Gastroesophageal sphincter (tissue), 4 donors: ENCODE data around the gene EMID1. TPM values are rescaled to one million over a fixed set of nuclear protein-coding genes. Genes with fewer than 3 reads are reported as not detected.
"Not testable (repeated sequence)": the region's sequence is repeated elsewhere in the genome, so short reads cannot be mapped to it uniquely, and the experiment has no call there.

Experiments
- ATAC-seq: fragments of 150-250 bp; one replicate; pipeline ENCODE4 v1.9.1; 2016; ENCODE audit warnings: mild to moderate bottlenecking, moderate library complexity
- H3K27ac ChIP-seq, 4 donors: fragments of 200-600 bp; sonication (generic) in 3 of 4; 1 replicate in 3 of 4; 2 replicates in 1 of 4; pipeline ENCODE4 v1.5.1; 2016 to 2019
- H3K27me3 ChIP-seq: fragments of 200-600 bp; sonication (generic); one replicate; pipeline ENCODE4 v1.5.1; 2019
- H3K36me3 ChIP-seq, 2 donors: fragments of 200-600 bp; sonication (generic); one replicate each; pipeline ENCODE4 v1.5.1; 2019; ENCODE audit warnings: control low read depth in 1 of 2
- H3K4me1 ChIP-seq, 3 donors: fragments of 200-600 bp; sonication (generic); 1 replicate in 2 of 3; 2 replicates in 1 of 3; pipeline ENCODE4 v1.5.1; 2016 to 2019; ENCODE audit warnings: control low read depth in 2 of 3
- H3K4me3 ChIP-seq, 2 donors: fragments of 200-600 bp; sonication (generic); one replicate each; pipeline ENCODE4 v1.5.1; 2019; ENCODE audit warnings: mild to moderate bottlenecking in 1 of 2, moderate library complexity in 1 of 2
- H3K9me3 ChIP-seq, 3 donors: fragments of 200-600 bp; sonication (generic); one replicate each; pipeline ENCODE4 v1.5.1; 2017 to 2019; ENCODE audit warnings: control low read depth in 2 of 3
- EP300 ChIP-seq: sonication (generic); formaldehyde crosslinking; IDR thresholded peaks from one replicate; pipeline ENCODE4 v1.6.1; 2017; ENCODE audit warnings: antibody characterized with exemption, mild to moderate bottlenecking
- POLR2A ChIP-seq, 2 donors: fragments of 450-650 bp; IDR thresholded peaks; one replicate each; pipeline ENCODE4 v1.6.1; 2017; ENCODE audit warnings: antibody characterized with exemption in 2 of 2, mild to moderate bottlenecking in 2 of 2, moderate library complexity in 1 of 2
- POLR2AphosphoS5 ChIP-seq: sonication (generic); formaldehyde crosslinking; IDR thresholded peaks from one replicate; pipeline ENCODE4 v1.6.1; 2017; ENCODE audit warnings: antibody characterized with exemption
- WGBS, 2 donors: methylation state at CpG; one replicate each; pipeline ENCODE4 v1.1.5; 2018; ENCODE audit warnings: low coverage in 1 of 2; 5-methylcytosine and 5-hydroxymethylcytosine counted together
- total RNA-seq, 4 donors: library from RNA; depleted of rRNA; stranded (reverse); fragments of >200 nt; gene quantifications; one replicate each; pipeline ENCODE4 v1.1.0, GENCODE V29; 2016
- TF ChIP-seq, protein P1 (sequence below), 4 experiments: fragments of 200-600 bp in 2 of 4; fragments of 450-650 bp in 2 of 4; sonication (generic) in 1 of 4; IDR thresholded peaks; one replicate each; pipeline ENCODE4 v1.5.1; 2017 to 2019; ENCODE audit warnings: antibody characterized with exemption in 4 of 4, mild to moderate bottlenecking in 2 of 4, moderate library complexity in 2 of 4

Gene EMID1
- total RNA-seq, 4 donors from 2014 or later: 0.15 to 1.5 (median 0.69) TPM

- Histone ChIP-seq H3K36me3 (no peaks in the 10 kb centered on the region), H3K4me3 (no peak overlapping the region), H3K9me3 (no peaks in the 10 kb centered on the region), H3K27me3 (no peaks in the 10 kb centered on the region), H3K27ac (no peak overlapping the region), H3K4me1 (peaks cover 0 to 18% (median 0%) of the 10 kb centered on the region in 3 donors)
- ATAC-seq: no peak
- WGBS, 2 donors: 88% methylated on average over 6 of the region's 14 CpGs; no CpG with 5 or more reads in 1 of the 2 donors
- TF ChIP-seq POLR2AphosphoS5 (no peak), POLR2A (IDR thresholded peaks at IDR 0.05) (no peak), EP300 (no peak)
- TF ChIP-seq, protein P1, sequence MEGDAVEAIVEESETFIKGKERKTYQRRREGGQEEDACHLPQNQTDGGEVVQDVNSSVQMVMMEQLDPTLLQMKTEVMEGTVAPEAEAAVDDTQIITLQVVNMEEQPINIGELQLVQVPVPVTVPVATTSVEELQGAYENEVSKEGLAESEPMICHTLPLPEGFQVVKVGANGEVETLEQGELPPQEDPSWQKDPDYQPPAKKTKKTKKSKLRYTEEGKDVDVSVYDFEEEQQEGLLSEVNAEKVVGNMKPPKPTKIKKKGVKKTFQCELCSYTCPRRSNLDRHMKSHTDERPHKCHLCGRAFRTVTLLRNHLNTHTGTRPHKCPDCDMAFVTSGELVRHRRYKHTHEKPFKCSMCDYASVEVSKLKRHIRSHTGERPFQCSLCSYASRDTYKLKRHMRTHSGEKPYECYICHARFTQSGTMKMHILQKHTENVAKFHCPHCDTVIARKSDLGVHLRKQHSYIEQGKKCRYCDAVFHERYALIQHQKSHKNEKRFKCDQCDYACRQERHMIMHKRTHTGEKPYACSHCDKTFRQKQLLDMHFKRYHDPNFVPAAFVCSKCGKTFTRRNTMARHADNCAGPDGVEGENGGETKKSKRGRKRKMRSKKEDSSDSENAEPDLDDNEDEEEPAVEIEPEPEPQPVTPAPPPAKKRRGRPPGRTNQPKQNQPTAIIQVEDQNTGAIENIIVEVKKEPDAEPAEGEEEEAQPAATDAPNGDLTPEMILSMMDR (IDR thresholded peaks at IDR 0.05): no peak
Observed at GRCh38 chr22:29216011-29216872, 10.5 kb downstream of the EMID1 start.

GRCh38 chr22:29216873-29217666, 11.4 kb downstream of the EMID1 start:
- H3K27me3 ChIP-seq: no peaks in the 10 kb centered on the region
- TF ChIP-seq POLR2AphosphoS5 (no peak), POLR2A (IDR thresholded peaks at IDR 0.05) (no peak), EP300 (no peak)
- TF ChIP-seq, protein P1 (IDR thresholded peaks at IDR 0.05): no peak
- WGBS, 2 donors: 92% methylated on average over 2 of the region's 14 CpGs; no CpG with 5 or more reads in 1 of the 2 donors

DNA sequence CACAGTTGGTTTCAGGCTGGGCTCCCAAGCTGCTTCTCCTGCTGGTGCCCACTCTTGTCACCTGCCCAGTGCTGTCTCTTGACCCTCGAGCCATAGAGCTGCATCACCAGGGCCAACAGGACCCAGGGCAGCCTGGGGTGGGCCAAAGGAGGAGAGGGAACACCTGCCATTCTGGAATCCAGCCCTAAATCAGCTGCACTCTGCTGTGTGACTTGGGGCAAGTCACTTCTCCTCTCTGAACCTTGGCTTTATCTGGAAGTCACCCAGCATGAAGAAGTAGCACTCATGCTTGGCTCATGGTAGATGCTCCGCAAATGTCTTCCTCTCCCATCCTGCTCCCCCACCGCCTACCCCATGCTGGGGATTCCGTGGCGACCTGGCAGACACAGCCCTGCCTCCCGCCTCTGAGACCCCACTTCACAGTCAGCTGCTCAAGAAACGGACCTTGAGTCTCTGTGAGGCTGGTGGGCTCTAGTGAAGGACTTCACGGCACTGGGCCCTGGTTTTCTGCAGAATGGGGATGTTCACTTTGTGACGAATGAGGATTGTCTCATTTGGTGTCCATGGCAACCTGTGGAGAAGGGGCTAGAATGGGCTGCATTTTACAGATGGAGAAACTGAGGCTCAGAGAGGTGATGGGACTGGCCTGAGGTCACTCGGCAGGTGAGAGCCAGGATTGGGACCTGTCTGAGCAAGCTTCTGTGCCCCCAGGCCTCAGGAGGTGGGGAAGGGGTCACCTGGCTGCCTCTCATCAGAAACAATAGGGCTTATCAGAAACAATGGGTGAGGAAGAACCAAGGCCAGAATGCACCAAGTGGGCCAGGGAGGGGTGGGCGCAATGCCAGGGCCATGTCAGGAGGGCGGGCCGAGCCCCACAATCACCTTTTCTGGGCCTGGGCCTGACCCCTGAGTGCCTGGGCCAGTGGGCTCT, 12.4 kb downstream of the EMID1 start:
- H3K27me3 ChIP-seq: no peaks in the 10 kb centered on the region
- H3K4me1 ChIP-seq: peaks cover 0 to 11% (median 0%) of the 10 kb centered on the region in 3 donors
- H3K27ac ChIP-seq: no peak overlapping the region
- no peak overlapping the region for H3K4me3 ChIP-seq
- no peak for TF ChIP-seq POLR2AphosphoS5
- no peak for ATAC-seq
- no CpG with 5 or more reads among the region's 13 CpGs for WGBS, 2 donors
- H3K36me3 ChIP-seq: no peaks in the 10 kb centered on the region
- H3K9me3 ChIP-seq: no peaks in the 10 kb centered on the region

More at GRCh38 chr22:29216873-29217666, 11.4 kb downstream of the EMID1 start:
- Histone ChIP-seq H3K9me3 (no peaks in the 10 kb centered on the region), H3K36me3 (no peaks in the 10 kb centered on the region), H3K4me1 (peaks cover 0 to 18% (median 0%) of the 10 kb centered on the region in 3 donors), H3K4me3 (no peak overlapping the region), H3K27ac (no peak overlapping the region)
- peak; percentile 26 for ATAC-seq

GRCh38 chr22:29218758-29219408, 13.2 kb downstream of the EMID1 start:
- Histone ChIP-seq H3K4me1 (peaks cover 0 to 16% (median 0%) of the 10 kb centered on the region in 3 donors), H3K27ac (no peak overlapping the region), H3K9me3 (no peaks in the 10 kb centered on the region), H3K4me3 (no peak overlapping the region), H3K27me3 (no peaks in the 10 kb centered on the region), H3K36me3 (no peaks in the 10 kb centered on the region)
- no peak for ATAC-seq
- no peak for TF ChIP-seq EP300
- TF ChIP-seq, protein P1 (IDR thresholded peaks at IDR 0.05): no peak
- no peak for TF ChIP-seq POLR2A (IDR thresholded peaks at IDR 0.05)
- TF ChIP-seq POLR2AphosphoS5: no peak
- WGBS, 2 donors: no CpG with 5 or more reads among the region's 11 CpGs

DNA sequence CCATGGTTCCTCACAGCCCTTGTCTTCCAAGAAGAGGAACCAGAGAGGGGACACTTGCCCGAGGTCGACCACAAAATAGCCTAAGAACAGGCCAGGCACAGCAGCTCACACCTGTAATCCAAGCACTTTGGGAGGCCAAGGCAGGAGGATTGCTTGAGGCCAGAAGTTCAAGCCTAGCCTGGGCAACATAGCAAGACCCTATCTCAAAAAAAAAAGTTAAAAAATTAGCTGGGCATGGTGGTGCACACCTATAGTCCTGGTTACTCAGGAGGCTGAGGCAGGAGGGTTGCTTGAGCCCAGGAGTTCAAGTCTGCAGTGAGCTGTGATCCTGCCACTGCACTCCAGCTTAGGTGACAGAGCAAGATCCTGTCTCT, 13.7 kb downstream of the EMID1 start:
- H3K9me3 ChIP-seq, H3K27me3 ChIP-seq, H3K4me3 ChIP-seq, H3K27ac ChIP-seq, H3K36me3 ChIP-seq, ATAC-seq: not testable (repeated sequence)
- WGBS, 2 donors: 80% methylated on average over 1 of the region's 2 CpGs; no CpG with 5 or more reads in 1 of the 2 donors
- H3K4me1 ChIP-seq: peaks cover 0 to 21% (median 0%) of the 10 kb centered on the region in 3 donors
